ENCODE data around the gene PFKM. TPM values are rescaled to one million over a fixed set of nuclear protein-coding genes. Genes with fewer than 3 reads are reported as not detected.

Gene PFKM
- total and polyA plus RNA-seq, 9 of the 15 experiments (the other 6 are each of a cell fraction or from before 2014, with no cell fraction given) = 16.5 to 39.9 (median 31.7) TPM

DNA sequence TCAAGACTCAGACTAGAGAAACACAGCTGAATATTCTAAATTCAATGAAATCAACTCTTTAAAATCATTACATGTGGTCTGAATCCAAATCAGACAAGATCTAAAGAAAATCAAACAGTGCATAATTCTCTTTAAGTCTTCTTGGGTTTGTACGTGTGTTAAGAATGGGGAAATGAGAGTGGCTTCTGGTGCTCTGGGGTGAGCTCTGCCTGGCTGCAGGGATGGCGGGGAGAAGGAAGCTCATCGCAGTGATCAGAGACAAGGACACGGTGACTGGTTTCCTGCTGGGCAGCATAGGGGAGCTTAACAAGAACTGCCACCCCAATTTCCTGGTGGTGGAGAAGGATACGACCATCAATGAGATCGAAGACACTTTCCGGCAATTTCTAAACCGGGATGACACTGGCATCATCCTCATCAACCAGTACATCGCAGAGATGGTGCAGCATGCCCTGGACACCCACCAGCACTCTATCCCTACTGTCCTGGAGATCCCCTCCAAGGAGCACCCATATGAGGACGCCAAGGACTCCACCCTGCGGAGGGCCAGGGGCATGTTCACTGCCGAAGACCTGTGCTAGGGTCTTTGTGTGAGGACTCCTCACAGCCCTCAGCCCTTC is 34.2 kb upstream of the PFKM start:
- ATAC-seq (no peak), DNase-seq (ENCODE audit: extremely low read depth in 1 of 4, low spot score in 3 of 4) (no peak), FAIRE-seq (no peak)
- intact Hi-C loops (cut with micrococcal nuclease) = loop anchor here (1.0 kb wide), 2 partner anchors 80 to 104 kb away; no protein-coding TSS in a partner anchor
- Histone ChIP-seq H3K79me2 (ENCODE audit: control insufficient read depth, insufficient read depth, low read length) (no peaks in the 10 kb centered on the region), H3K4me1 (replicated peaks in 1 of 2; ENCODE audit: control insufficient read depth in 2 of 2, insufficient read depth in 2 of 2, low read length in 2 of 2) (no peaks in the 10 kb centered on the region), H3K9ac (ENCODE audit: insufficient read depth in 1 of 2, low read depth in 2 of 2, low read length in 2 of 2) (no peak overlapping the region), H3K4me2 (ENCODE audit: insufficient read depth, low read length) (no peak overlapping the region), H2AFZ (ENCODE audit: low read depth, low read length) (no peak overlapping the region), H3K36me3 (ENCODE audit: control insufficient read depth, insufficient read depth, low read length) (peaks cover 82% of the 10 kb centered on the region), H3K9me1 (ENCODE audit: control insufficient read depth, insufficient read depth, low read length) (no peaks in the 10 kb centered on the region), H3K27ac (ENCODE audit: extremely low read depth, low read depth, low read length) (no peak overlapping the region), H3K4me3 (no peak overlapping the region), H3K9me3 (replicated peaks; ENCODE audit: control insufficient read depth, insufficient read depth, low read depth, low read length) (no peaks in the 10 kb centered on the region), H3K27me3 (ENCODE audit: control insufficient read depth in 2 of 2, insufficient read depth in 2 of 2, low read length in 2 of 2) (no peaks in the 10 kb centered on the region), H4K20me1 (replicated peaks; ENCODE audit: control insufficient read depth, insufficient read depth, low read length) (no peaks in the 10 kb centered on the region)
- 96% methylated on average over 12 of the region's 12 CpGs for WGBS (ENCODE audit: insufficient coverage, low coverage, missing lambda C conversion rate)
- ChIA-PET POLR2A (interaction anchor here (0.5 to 0.9 kb wide), 3 partner anchors 12 to 18 kb away, joined by 3 to 4 read pairs (median 3); no protein-coding TSS in a partner anchor), CTCF (ENCODE audit: low intra/inter-chr PET ratio) (interaction anchor here (3.7 kb wide), 1 partner anchor 80 kb away, joined by 42 read pairs; no protein-coding TSS in a partner anchor)
- in situ Hi-C loops (cut with MboI) = no loop called here
- no peak for TF ChIP-seq MECOM (CRISPR knock-in tag; IDR thresholded peaks at IDR 0.05)
- no peak for TF ChIP-seq NONO (IDR thresholded peaks at IDR 0.05; ENCODE audit: low read depth in 2 of 2, low read length in 1 of 2)
- TF ChIP-seq RBFOX2 (IDR thresholded peaks at IDR 0.05; ENCODE audit: low read depth, low read length) = no peak
- TF ChIP-seq TAL1 (IDR thresholded peaks at IDR 0.05) = no peak
- TF ChIP-seq RFX1 (IDR thresholded peaks at IDR 0.05) = no peak
- no peak for TF ChIP-seq RNF2 (IDR thresholded peaks at IDR 0.05)
- no peak for TF ChIP-seq KLF6 (CRISPR knock-in tag; IDR thresholded peaks at IDR 0.05; ENCODE audit: borderline replicate concordance)
- TF ChIP-seq, protein P1, sequence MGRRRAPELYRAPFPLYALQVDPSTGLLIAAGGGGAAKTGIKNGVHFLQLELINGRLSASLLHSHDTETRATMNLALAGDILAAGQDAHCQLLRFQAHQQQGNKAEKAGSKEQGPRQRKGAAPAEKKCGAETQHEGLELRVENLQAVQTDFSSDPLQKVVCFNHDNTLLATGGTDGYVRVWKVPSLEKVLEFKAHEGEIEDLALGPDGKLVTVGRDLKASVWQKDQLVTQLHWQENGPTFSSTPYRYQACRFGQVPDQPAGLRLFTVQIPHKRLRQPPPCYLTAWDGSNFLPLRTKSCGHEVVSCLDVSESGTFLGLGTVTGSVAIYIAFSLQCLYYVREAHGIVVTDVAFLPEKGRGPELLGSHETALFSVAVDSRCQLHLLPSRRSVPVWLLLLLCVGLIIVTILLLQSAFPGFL (CRISPR knock-in tag; IDR thresholded peaks at IDR 0.05) = no peak
- TF ChIP-seq RBM15 (IDR thresholded peaks at IDR 0.05; ENCODE audit: insufficient read depth, low read length) = no peak
- TF ChIP-seq BRF1 (IDR thresholded peaks at IDR 0.05; ENCODE audit: borderline replicate concordance, extremely low read depth, insufficient read length) = no peak
- no TSS peak for BruUV-seq (replicated peaks)
